NCI-H345 (cell line): ENCODE data around the gene NUAK2.

Experiments used
- DNase-seq: peaks from one replicate; lab custom pipeline; 2025; lab: John Stamatoyannopoulos, UW

Gene NUAK2

GRCh38 chr1:205257735-205258134 lies 63.8 kb downstream of the NUAK2 start:
- no peak for DNase-seq

- no peak for DNase-seq
Observed at GRCh38 chr1:205256951-205257625, 64.5 kb downstream of the NUAK2 start.

GRCh38 chr1:205255941-205256780 lies 65.4 kb downstream of the NUAK2 start:
- DNase-seq, result peak; percentile 73
